ENCODE measurements around the gene ZNF423.

The ZNF423 gene

GRCh38 chr16:49712106-49712505 lies 143.8 kb downstream of the ZNF423 start:
- no peak for DNase-seq

GRCh38 chr16:49709057-49709456 lies 146.9 kb downstream of the ZNF423 start:
- DNase-seq = no peak

- no peak for DNase-seq
Observed at GRCh38 chr16:49708491-49708890, 147.4 kb downstream of the ZNF423 start.

GRCh38 chr16:49706620-49707355 lies 149.1 kb downstream of the ZNF423 start:
- DNase-seq = no peak

GRCh38 chr16:49704586-49705155 lies 151.2 kb downstream of the ZNF423 start:
- no peak for DNase-seq

- DNase-seq = no peak
Observed at GRCh38 chr16:49703483-49703882, 152.4 kb downstream of the ZNF423 start.

- no peak for DNase-seq
Observed at GRCh38 chr16:49701789-49702494, 154.0 kb downstream of the ZNF423 start.

GRCh38 chr16:49701065-49701685 lies 154.7 kb downstream of the ZNF423 start:
- no peak for DNase-seq

GRCh38 chr16:49700251-49701064 lies 155.5 kb downstream of the ZNF423 start:
- no peak for DNase-seq

- no peak for DNase-seq
Observed at GRCh38 chr16:49699841-49700175, 156.1 kb downstream of the ZNF423 start.

- DNase-seq = no peak
Observed at GRCh38 chr16:49698931-49699840, 156.7 kb downstream of the ZNF423 start.

GRCh38 chr16:49698453-49698815 lies 157.5 kb downstream of the ZNF423 start:
- DNase-seq = no peak

GRCh38 chr16:49697631-49698452 lies 158.1 kb downstream of the ZNF423 start:
- no peak for DNase-seq

GRCh38 chr16:49696414-49697101 lies 159.4 kb downstream of the ZNF423 start:
- no peak for DNase-seq

GRCh38 chr16:49695782-49696413 lies 160.0 kb downstream of the ZNF423 start:
- DNase-seq = no peak

GRCh38 chr16:49693445-49693844 lies 162.5 kb downstream of the ZNF423 start:
- no peak for DNase-seq

GRCh38 chr16:49690778-49691177 lies 165.1 kb downstream of the ZNF423 start:
- DNase-seq = no peak

- no peak for DNase-seq
Observed at GRCh38 chr16:49688036-49688697, 167.7 kb downstream of the ZNF423 start.

GRCh38 chr16:49687476-49688002 lies 168.4 kb downstream of the ZNF423 start:
- DNase-seq = no peak
